Testis (tissue), 3 donors: Measurements from ENCODE around the gene S100A14. TPM values are rescaled to one million over a fixed set of nuclear protein-coding genes. Genes with fewer than 3 reads are reported as not detected.

Source experiments
- DNase-seq: peaks from one replicate; pipeline ENCODE4 v3.0.0-alpha.2; 2019
- H3K27ac ChIP-seq, 2 donors: fragments of 200-600 bp; sonication (generic); one replicate each; pipeline ENCODE4 v1.5.1; 2019
- H3K27me3 ChIP-seq: fragments of 200-600 bp; sonication (generic); one replicate; pipeline ENCODE4 v1.5.1; 2019
- H3K36me3 ChIP-seq: fragments of 200-600 bp; sonication (generic); one replicate; pipeline ENCODE4 v1.5.1; 2017; ENCODE audit warnings: low read depth; ENCODE audit errors: missing control alignments
- H3K4me1 ChIP-seq: fragments of 200-600 bp; sonication (generic); one replicate; pipeline ENCODE4 v1.5.1; 2019
- H3K4me3 ChIP-seq, 2 donors: fragments of 200-600 bp; sonication (generic); one replicate each; pipeline ENCODE4 v1.5.1; 2017 to 2019
- H3K9me3 ChIP-seq: fragments of 200-600 bp; sonication (generic); one replicate; pipeline ENCODE4 v1.5.1; 2017
- POLR2A ChIP-seq: fragments of 450-650 bp; IDR thresholded peaks from one replicate; pipeline ENCODE4 v1.6.1; 2017; ENCODE audit warnings: antibody characterized with exemption, mild to moderate bottlenecking, moderate library complexity
- WGBS, 2 donors: methylation state at CpG; one replicate each; pipeline ENCODE4 v1.1.5; 2018; 5-methylcytosine and 5-hydroxymethylcytosine counted together
- intact Hi-C: fragments of 100-400 bp; cut with DNase I; formaldehyde crosslinking; loops from one replicate; pipeline ENCODE4 v1.15.1; 2023; ENCODE audit warnings: low total_unique reads
- polyA plus RNA-seq: library from polyadenylated mRNA; stranded (reverse); fragments of 350-450 nt; fragmentation: Illumina TruSeq; extraction: RNeasy Lipid Tissue Mini Kit (QIAGEN cat#74804); gene quantifications from one replicate; pipeline ENCODE4 v1.2.3, GENCODE V29; 2014; ENCODE audit warnings: low read depth, low replicate concordance; ENCODE audit not compliant: insufficient read depth
- total RNA-seq, 2 donors: library from RNA; depleted of rRNA; stranded (reverse); fragments of >200 nt; gene quantifications; one replicate each; pipeline ENCODE4 v1.2.3, GENCODE V29; 2016
- TF ChIP-seq, protein P1 (sequence below), 3 experiments: fragments of 450-650 bp in 2 of 3; fragments of 200-600 bp in 1 of 3; sonication (generic) in 1 of 3; IDR thresholded peaks; one replicate each; pipeline ENCODE4 v1.5.1; 2016 to 2019; ENCODE audit warnings: antibody characterized with exemption in 3 of 3, mild to moderate bottlenecking in 2 of 3, moderate library complexity in 1 of 3

Gene S100A14
- total and polyA plus RNA-seq, 3 donors from 2014 or later, result 1.6 TPM; not detected in 2

DNA sequence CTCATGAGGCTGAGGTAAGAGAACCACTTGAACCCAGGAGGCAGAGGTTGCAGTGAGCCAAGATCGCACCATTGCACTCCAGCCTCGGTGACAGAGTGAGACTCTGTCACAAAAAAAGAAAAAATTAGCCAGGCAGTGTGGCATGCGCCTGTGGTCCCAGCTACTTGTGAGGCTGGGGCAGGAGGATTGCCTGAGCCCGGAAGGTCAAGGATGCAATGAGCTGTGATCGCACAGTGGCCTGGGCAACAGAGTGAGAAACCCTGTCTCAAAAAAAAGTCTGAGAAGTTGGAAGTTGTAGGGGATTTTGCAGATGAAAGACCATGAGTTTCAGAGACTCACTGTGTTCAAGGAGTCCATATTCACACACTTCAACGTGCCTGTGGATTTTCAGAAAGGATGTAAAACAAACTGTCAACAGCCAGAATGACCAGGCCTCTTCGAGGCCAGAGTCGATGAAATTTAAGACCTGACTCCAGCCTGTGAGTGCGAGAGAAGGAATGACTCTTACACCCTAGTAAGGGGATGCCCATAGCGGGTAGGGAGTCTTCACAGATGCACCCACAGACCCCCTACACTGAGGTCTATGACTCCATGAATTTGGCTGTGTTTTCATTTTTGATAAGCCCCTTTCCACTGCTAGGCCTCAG, 9.0 kb upstream of the S100A14 start:
- intact Hi-C loops, result no loop called here
- H3K27ac ChIP-seq, result no peak overlapping the region
- 83 to 88% methylated on average over 10 of the region's 10 CpGs for WGBS, 2 donors
- no peaks in the 10 kb centered on the region for H3K9me3 ChIP-seq
- H3K27me3 ChIP-seq, result no peaks in the 10 kb centered on the region
- no peaks in the 10 kb centered on the region for H3K36me3 ChIP-seq
- no peak overlapping the region for H3K4me3 ChIP-seq
- DNase-seq, result no peak
- TF ChIP-seq, protein P1, sequence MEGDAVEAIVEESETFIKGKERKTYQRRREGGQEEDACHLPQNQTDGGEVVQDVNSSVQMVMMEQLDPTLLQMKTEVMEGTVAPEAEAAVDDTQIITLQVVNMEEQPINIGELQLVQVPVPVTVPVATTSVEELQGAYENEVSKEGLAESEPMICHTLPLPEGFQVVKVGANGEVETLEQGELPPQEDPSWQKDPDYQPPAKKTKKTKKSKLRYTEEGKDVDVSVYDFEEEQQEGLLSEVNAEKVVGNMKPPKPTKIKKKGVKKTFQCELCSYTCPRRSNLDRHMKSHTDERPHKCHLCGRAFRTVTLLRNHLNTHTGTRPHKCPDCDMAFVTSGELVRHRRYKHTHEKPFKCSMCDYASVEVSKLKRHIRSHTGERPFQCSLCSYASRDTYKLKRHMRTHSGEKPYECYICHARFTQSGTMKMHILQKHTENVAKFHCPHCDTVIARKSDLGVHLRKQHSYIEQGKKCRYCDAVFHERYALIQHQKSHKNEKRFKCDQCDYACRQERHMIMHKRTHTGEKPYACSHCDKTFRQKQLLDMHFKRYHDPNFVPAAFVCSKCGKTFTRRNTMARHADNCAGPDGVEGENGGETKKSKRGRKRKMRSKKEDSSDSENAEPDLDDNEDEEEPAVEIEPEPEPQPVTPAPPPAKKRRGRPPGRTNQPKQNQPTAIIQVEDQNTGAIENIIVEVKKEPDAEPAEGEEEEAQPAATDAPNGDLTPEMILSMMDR (IDR thresholded peaks at IDR 0.05), result no peak
- TF ChIP-seq POLR2A, result no peak
- H3K4me1 ChIP-seq, result peaks cover 31% of the 10 kb centered on the region

DNA sequence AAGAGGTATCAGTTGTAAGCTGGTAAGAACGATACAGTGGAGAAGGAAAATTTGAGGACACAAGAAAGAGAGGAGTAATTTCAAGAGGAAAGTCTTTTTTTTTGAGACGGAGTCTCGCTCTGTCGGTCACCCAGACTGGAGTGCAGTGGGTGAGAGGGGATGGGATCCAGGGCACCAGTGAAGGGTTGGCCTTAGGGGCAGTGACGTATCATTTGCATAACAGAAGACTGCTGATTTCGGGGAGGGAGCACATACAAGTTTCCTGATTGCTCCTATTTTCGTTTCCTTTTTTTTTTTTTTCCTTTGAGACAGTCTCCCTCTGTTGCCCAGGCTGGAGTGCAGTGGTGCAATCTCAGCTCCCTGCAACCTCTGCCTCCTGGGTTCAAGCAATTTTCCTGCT, 7.0 kb upstream of the S100A14 start:
- no peak overlapping the region for H3K4me3 ChIP-seq
- TF ChIP-seq, protein P1 (IDR thresholded peaks at IDR 0.05), result no peak
- no peak for TF ChIP-seq POLR2A
- H3K36me3 ChIP-seq, result no peaks in the 10 kb centered on the region
- no peaks in the 10 kb centered on the region for H3K9me3 ChIP-seq
- 74 to 86% methylated on average over 7 of the region's 7 CpGs for WGBS, 2 donors
- intact Hi-C loops, result no loop called here
- H3K27me3 ChIP-seq, result no peaks in the 10 kb centered on the region
- no peak overlapping the region for H3K27ac ChIP-seq
- peaks cover 21% of the 10 kb centered on the region for H3K4me1 ChIP-seq
- DNase-seq, result no peak

DNA sequence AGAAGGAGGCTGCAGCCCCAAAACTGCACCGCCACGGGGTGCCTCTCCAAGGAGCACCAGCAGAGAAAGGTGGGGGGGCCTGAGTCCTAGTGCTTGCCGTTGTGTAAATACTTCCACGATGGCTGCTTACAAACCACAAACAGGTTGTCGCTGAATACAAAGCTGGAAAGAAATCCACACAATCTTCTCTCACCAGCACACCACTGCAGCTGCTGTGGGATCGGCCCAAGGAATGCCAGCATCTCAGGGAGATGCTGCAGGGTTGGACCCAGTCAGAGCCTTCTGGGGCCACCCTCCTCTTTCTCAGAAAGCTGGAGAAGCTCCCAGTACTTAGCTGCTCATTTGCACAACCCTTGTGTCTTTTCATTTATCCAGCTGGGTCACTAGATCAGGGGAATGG, 3.0 kb upstream of the S100A14 start:
- 92 to 96% methylated on average over 4 to 6 of the region's 6 CpGs for WGBS, 2 donors
- intact Hi-C loops, result no loop called here

DNA sequence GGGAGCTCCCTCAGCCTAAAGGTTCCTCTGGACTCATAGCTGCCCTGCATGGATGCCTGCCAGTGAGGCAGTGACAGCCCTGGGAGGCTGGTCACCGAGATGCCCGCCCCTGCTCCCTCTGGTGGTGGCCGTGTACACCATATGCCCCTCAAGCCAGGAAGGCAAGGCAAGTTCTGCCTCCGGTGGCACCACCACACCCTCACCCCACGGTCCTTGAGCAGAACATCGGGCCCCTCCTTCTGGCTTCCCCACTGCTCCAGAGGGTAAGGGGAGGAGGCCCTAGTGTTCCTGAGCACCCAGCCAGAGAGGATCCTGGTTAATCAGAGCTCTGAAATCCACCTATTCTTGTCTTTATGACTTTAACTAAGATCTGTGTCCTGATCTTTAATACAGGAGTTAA, 1.5 kb upstream of the S100A14 start:
- Histone ChIP-seq H3K4me3 (no peak overlapping the region), H3K4me1 (peaks cover 6% of the 10 kb centered on the region), H3K27ac (no peak overlapping the region), H3K36me3 (no peaks in the 10 kb centered on the region), H3K27me3 (no peaks in the 10 kb centered on the region), H3K9me3 (no peaks in the 10 kb centered on the region)
- intact Hi-C loops, result no loop called here
- DNase-seq, result no peak
- TF ChIP-seq POLR2A, result no peak
- TF ChIP-seq, protein P1 (IDR thresholded peaks at IDR 0.05), result peak in 1 of 3 experiments; percentile 49
- WGBS, 2 donors, result 50 to 90% methylated on average over 2 to 6 of the region's 6 CpGs

More for the DNA sequence above, 3.0 kb upstream of the S100A14 start:
- Histone ChIP-seq H3K27me3 (no peaks in the 10 kb centered on the region), H3K9me3 (no peaks in the 10 kb centered on the region), H3K4me3 (no peak overlapping the region), H3K36me3 (no peaks in the 10 kb centered on the region), H3K4me1 (no peaks in the 10 kb centered on the region), H3K27ac (no peak overlapping the region)
- no peak for DNase-seq
- TF ChIP-seq, protein P1 (IDR thresholded peaks at IDR 0.05), result no peak
- no peak for TF ChIP-seq POLR2A

DNA sequence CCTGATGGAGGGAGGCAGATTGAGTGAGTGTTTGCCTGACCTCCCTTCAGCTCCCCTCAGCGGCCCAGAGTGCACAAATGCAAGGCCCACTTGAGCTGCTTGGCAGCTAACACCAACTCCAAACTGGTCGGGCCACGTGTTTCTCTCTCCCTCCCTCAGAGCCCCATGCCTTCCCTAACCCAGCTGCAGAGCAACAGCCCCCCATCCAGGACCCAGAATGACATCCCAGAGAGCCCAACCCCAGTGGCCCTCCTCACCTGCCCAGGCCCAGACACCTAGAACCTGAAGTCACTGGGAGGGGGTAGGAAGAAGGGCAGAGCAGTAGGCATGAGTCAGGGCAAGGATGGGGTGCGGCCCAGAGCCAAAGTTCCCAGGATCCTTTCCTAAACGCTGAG, 789 bp upstream of the S100A14 start:
- Histone ChIP-seq H3K4me1 (peaks cover 6% of the 10 kb centered on the region), H3K27me3 (no peaks in the 10 kb centered on the region), H3K4me3 (no peak overlapping the region), H3K27ac (no peak overlapping the region), H3K9me3 (no peaks in the 10 kb centered on the region), H3K36me3 (no peaks in the 10 kb centered on the region)
- intact Hi-C loops, result no loop called here
- no peak for DNase-seq
- WGBS, 2 donors, result 76 to 87% methylated on average over 5 of the region's 5 CpGs
- no peak for TF ChIP-seq POLR2A
- TF ChIP-seq, protein P1 (IDR thresholded peaks at IDR 0.05), result no peak
